Natural killer cell (primary cell): Measurements from ENCODE around the gene MAPKAPK3. TPM values are rescaled to one million over a fixed set of nuclear protein-coding genes. Genes with fewer than 3 reads are reported as not detected.

Experiments used
- ATAC-seq, 3 donors: fragments of 150-1000 bp in 2 of 3; fragments of 200-7000 bp in 1 of 3; cut with Tn5 transposase; 1 replicate in 1 of 3; 2 replicates in 2 of 3; pipeline ENCODE4 v1.10.0; 2021; ENCODE audit warnings: mild to moderate bottlenecking in 2 of 3, moderate library complexity in 2 of 3
- DNase-seq, 2 donors: peaks; one replicate each; pipeline versions ENCODE4 v3.0.0 to v3.0.0-alpha.2; 2013 to 2021; ENCODE audit warnings: mixed read lengths in 1 of 2
- H3K27ac ChIP-seq: one replicate; pipeline ENCODE4 v1.5.1; 2013; ENCODE audit warnings: mild to moderate bottlenecking, low read length
- H3K27me3 ChIP-seq: one replicate; pipeline ENCODE4 v1.6.1; 2013; ENCODE audit warnings: low read length; ENCODE audit not compliant: control insufficient read depth, insufficient read depth
- H3K36me3 ChIP-seq: one replicate; pipeline ENCODE4 v1.6.1; 2013; ENCODE audit warnings: low read length; ENCODE audit not compliant: control insufficient read depth, insufficient read depth
- H3K4me1 ChIP-seq: one replicate; pipeline ENCODE4 v1.6.1; 2013; ENCODE audit warnings: low read length; ENCODE audit not compliant: control insufficient read depth, insufficient read depth
- H3K4me3 ChIP-seq: one replicate; pipeline ENCODE4 v1.5.1; 2013; ENCODE audit warnings: low read length
- H3K9me3 ChIP-seq: one replicate; pipeline ENCODE4 v1.6.1; 2013; ENCODE audit warnings: low read length; ENCODE audit not compliant: control insufficient read depth, insufficient read depth
- H3K27ac Mint-ChIP-seq, 2 donors: one replicate each; pipeline ENCODE4 v1.8.0; 2022; ENCODE audit warnings: mild to moderate bottlenecking in 2 of 2, mixed read lengths in 2 of 2, moderate library complexity in 1 of 2
- H3K27me3 Mint-ChIP-seq, 2 donors: one replicate each; pipeline ENCODE4 v1.8.0; 2022; ENCODE audit warnings: low read depth in 2 of 2, mixed read lengths in 2 of 2
- H3K36me3 Mint-ChIP-seq: one replicate; pipeline ENCODE4 v1.8.0; 2022; ENCODE audit warnings: mixed read lengths
- H3K4me1 Mint-ChIP-seq, 2 donors: one replicate each; pipeline ENCODE4 v1.8.0; 2022; ENCODE audit warnings: mixed read lengths in 2 of 2
- H3K4me3 Mint-ChIP-seq: one replicate; pipeline ENCODE4 v1.8.0; 2022; ENCODE audit warnings: mild to moderate bottlenecking, moderate library complexity, mixed read lengths
- H3K9me3 Mint-ChIP-seq, 2 donors: one replicate each; pipeline ENCODE4 v1.8.0; 2022; ENCODE audit warnings: mixed read lengths in 2 of 2
- WGBS: methylation state at CpG from one replicate; pipeline ENCODE4 v1.1.7; 2013; ENCODE audit warnings: missing lambda C conversion rate; ENCODE audit not compliant: insufficient coverage; 5-methylcytosine and 5-hydroxymethylcytosine counted together
- intact Hi-C: fragments of 100-400 bp; cut with micrococcal nuclease; formaldehyde crosslinking; loops from one replicate; pipeline ENCODE4 v1.14.2; 2022
- total RNA-seq, 4 donors: library from RNA; stranded (reverse); fragments of 120-200 nt in 1 of 4; gene quantifications; one replicate each; pipeline versions ENCODE4 v1.2.3 to v1.2.4, GENCODE V29; 2013 to 2022
- TF ChIP-seq, protein P1 (sequence below): fragments of 200-600 bp; IDR thresholded peaks from one replicate; pipeline ENCODE4 v1.8.0; 2022; ENCODE audit warnings: antibody characterized with exemption

Gene MAPKAPK3
- total RNA-seq, 3 donors from 2014 or later (not counting 1 experiment from before 2014, with no cell fraction given), result 48.0 to 57.7 (median 49.3) TPM

DNA sequence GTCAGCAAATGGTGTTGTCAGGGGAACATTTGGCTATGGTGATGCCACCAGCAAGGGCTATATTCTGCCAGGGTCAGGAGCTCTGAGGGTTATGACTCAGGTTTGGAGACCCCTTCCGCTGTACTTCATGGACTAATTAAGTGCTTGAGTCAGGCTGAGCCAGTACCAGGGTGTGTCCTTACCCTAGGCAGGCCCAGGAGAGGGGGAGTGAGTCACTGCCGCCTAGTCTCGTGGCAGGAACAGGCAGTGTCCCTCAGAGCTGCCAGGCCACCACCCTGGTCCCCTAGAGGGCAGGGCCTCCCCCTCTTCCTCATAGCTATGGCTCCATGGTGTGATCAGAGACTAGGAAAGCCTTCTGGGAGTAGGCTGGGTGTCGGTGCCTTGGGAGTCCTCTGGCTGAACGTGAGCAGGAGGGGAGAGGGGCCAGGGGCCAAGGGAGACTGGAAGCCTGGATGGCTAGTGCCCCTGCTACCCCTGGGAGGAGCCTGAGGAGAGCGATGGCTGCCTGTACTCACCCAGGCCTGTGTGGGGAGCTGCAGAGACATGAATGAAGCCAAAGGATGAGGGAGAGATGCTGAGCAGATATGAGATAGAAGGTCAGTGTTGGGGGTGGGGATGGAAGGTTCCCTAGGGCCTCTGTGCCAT lies 10.6 kb downstream of the MAPKAPK3 start:
- TF ChIP-seq, protein P1, sequence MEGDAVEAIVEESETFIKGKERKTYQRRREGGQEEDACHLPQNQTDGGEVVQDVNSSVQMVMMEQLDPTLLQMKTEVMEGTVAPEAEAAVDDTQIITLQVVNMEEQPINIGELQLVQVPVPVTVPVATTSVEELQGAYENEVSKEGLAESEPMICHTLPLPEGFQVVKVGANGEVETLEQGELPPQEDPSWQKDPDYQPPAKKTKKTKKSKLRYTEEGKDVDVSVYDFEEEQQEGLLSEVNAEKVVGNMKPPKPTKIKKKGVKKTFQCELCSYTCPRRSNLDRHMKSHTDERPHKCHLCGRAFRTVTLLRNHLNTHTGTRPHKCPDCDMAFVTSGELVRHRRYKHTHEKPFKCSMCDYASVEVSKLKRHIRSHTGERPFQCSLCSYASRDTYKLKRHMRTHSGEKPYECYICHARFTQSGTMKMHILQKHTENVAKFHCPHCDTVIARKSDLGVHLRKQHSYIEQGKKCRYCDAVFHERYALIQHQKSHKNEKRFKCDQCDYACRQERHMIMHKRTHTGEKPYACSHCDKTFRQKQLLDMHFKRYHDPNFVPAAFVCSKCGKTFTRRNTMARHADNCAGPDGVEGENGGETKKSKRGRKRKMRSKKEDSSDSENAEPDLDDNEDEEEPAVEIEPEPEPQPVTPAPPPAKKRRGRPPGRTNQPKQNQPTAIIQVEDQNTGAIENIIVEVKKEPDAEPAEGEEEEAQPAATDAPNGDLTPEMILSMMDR, result no peak
- DNase-seq (no peak), ATAC-seq (peak; percentile 33 to 56 (median 41))
- Mint-ChIP-seq H3K9me3 (no peaks in the 10 kb centered on the region), H3K27me3 (no peaks in the 10 kb centered on the region), H3K27ac (peak overlapping the region; percentile 70 to 79), H3K36me3 (no peaks in the 10 kb centered on the region), H3K4me3 (no peak overlapping the region), H3K4me1 (peaks cover 82 to 97% of the 10 kb centered on the region in 2 donors)
- H3K4me3 ChIP-seq, result no peak overlapping the region
- H3K36me3 ChIP-seq, result peaks cover 4% of the 10 kb centered on the region
- H3K4me1 ChIP-seq, result peaks cover 98% of the 10 kb centered on the region
- H3K27me3 ChIP-seq, result no peaks in the 10 kb centered on the region
- H3K9me3 ChIP-seq, result no peaks in the 10 kb centered on the region
- intact Hi-C loops, result no loop called here
- 59% methylated on average over 6 of the region's 6 CpGs for WGBS
- H3K27ac ChIP-seq, result no peak overlapping the region

DNA sequence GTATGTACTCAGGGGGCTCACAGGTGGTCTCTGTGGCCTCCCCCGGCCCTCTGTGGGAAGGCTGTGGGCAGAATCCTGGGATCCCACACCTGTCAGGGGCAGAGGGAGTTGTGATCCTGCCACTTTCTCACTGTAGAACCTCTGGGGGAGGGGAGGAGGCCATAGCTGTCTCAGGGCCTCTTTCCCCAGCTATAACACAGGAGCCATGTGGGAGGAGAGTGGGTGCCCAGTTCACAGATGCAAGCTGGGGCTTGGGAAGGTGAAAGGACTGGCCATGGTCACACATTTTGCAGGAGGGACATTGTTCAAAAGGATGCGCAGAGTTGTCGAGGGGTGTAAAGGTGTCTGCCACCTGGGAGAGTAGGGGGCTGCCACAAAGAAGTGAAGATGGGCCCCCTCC lies 11.7 kb downstream of the MAPKAPK3 start:
- Histone ChIP-seq H3K36me3 (peaks cover 2% of the 10 kb centered on the region), H3K27ac (no peak overlapping the region), H3K9me3 (no peaks in the 10 kb centered on the region), H3K4me1 (peaks cover 98% of the 10 kb centered on the region), H3K4me3 (no peak overlapping the region), H3K27me3 (no peaks in the 10 kb centered on the region)
- 92% methylated on average over 3 of the region's 3 CpGs for WGBS
- ATAC-seq (no peak), DNase-seq (no peak)
- H3K4me3 Mint-ChIP-seq, result no peak overlapping the region
- peak overlapping the region; percentile 38 to 69 for H3K27ac Mint-ChIP-seq
- H3K27me3 Mint-ChIP-seq, result no peaks in the 10 kb centered on the region
- no peaks in the 10 kb centered on the region for H3K36me3 Mint-ChIP-seq
- TF ChIP-seq, protein P1, result no peak
- intact Hi-C loops, result no loop called here
- H3K9me3 Mint-ChIP-seq, result no peaks in the 10 kb centered on the region
- H3K4me1 Mint-ChIP-seq, result peaks cover 86 to 97% of the 10 kb centered on the region in 2 donors

DNA sequence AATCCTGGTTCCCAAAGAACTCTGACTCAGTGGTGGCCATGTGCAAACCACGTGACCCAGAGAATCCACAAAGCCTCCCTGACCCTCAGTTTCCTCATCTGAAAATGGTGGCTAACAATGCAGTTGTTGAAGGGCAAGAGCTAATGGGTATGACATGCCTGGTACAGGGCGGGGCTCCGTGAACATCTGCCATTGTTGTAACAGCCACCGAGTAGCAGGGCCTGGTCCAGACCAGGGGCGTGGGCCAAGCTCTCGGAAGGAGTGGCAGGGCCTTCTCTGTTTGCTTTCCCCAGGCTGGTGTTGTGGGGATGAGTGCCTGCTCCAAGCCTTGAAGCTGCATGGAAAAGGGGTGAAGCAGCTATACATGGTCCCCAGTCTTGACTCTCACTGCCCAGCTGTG lies 13.4 kb downstream of the MAPKAPK3 start:
- no peaks in the 10 kb centered on the region for H3K9me3 Mint-ChIP-seq

More for the DNA sequence above, 13.4 kb downstream of the MAPKAPK3 start:
- Histone ChIP-seq H3K36me3 (peaks cover 2% of the 10 kb centered on the region), H3K4me1 (peaks cover 98% of the 10 kb centered on the region), H3K9me3 (no peaks in the 10 kb centered on the region), H3K27ac (no peak overlapping the region), H3K27me3 (no peaks in the 10 kb centered on the region), H3K4me3 (no peak overlapping the region)
- intact Hi-C loops, result no loop called here
- no peak for DNase-seq
- TF ChIP-seq, protein P1, result no peak
- Mint-ChIP-seq H3K27me3 (no peaks in the 10 kb centered on the region), H3K27ac (peak overlapping the region; percentile 87 to 88), H3K36me3 (no peaks in the 10 kb centered on the region), H3K4me1 (peaks cover 74 to 94% of the 10 kb centered on the region in 2 donors), H3K4me3 (peak overlapping the region; percentile 52)
- ATAC-seq, result no peak
- WGBS, result 91% methylated on average over 6 of the region's 6 CpGs
